Measurements from ENCODE around the gene NOSTRIN. TPM values are rescaled to one million over a fixed set of nuclear protein-coding genes. Genes with fewer than 3 reads are reported as not detected.

The NOSTRIN gene
- total RNA-seq, 1 experiment from 2014 or later = not detected

DNA sequence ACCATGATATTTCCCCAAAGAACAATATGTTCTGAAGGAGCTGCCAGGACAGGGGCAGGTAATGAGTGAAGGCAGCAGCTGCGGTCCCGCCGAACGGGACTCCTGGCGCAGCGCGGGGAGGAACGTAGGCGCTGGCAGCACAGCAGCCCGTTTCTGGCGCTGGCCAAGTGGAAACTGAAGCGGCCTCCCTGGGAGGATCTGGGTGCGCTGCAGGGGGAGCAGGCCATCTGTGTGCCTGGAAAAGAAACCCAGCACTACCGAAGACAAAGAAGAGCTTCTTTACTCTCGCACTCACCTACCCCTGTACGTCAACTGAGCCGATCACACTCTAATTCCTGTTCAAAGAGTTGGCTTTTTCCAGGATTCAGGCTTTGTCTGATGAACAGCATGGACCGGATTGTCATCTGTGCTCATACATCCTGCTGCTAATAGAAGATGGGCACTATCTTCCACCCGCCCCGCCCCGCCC is 110.5 kb downstream of the NOSTRIN start:
- Histone ChIP-seq H3K56ac (ENCODE audit: insufficient read length, low read depth, low read length) (no peak overlapping the region), H3K4ac (ENCODE audit: low read depth, low read length) (no peak overlapping the region), H3K27ac (ENCODE audit: insufficient read length, low read depth, low read length) (no peak overlapping the region), H3K79me1 (ENCODE audit: insufficient read depth, low read depth, low read length, poor library complexity, severe bottlenecking) (no peaks in the 10 kb centered on the region), H2AK5ac (ENCODE audit: insufficient read length, low read length) (no peak overlapping the region), H3K79me2 (ENCODE audit: insufficient read depth, low read length) (no peaks in the 10 kb centered on the region), H2AFZ (ENCODE audit: low read length) (no peak overlapping the region), H2BK5ac (ENCODE audit: insufficient read length, low read length) (no peak overlapping the region), H4K5ac (ENCODE audit: insufficient read length, low read depth, low read length) (no peak overlapping the region), H4K91ac (ENCODE audit: insufficient read length, low read depth, low read length) (no peak overlapping the region), H3K9ac (ENCODE audit: extremely low read depth, insufficient read length, low read length) (no peak overlapping the region), H3K23ac (ENCODE audit: insufficient read length, low read depth, low read length) (no peak overlapping the region), H4K20me1 (ENCODE audit: control insufficient read depth, insufficient read depth, insufficient read length) (no peaks in the 10 kb centered on the region), H2BK20ac (ENCODE audit: low read depth, low read length, poor library complexity, severe bottlenecking) (no peak overlapping the region), H3T11ph (ENCODE audit: low read length) (no peak overlapping the region), H2BK12ac (ENCODE audit: insufficient read length, low read depth, low read length) (no peak overlapping the region), H2BK15ac (ENCODE audit: low read depth, low read length) (no peak overlapping the region), H3K9me3 (ENCODE audit: control insufficient read depth, low read depth, low read length) (no peaks in the 10 kb centered on the region), H3K23me2 (ENCODE audit: insufficient read length, low read depth, low read length, poor library complexity, severe bottlenecking) (no peaks in the 10 kb centered on the region), H2BK120ac (ENCODE audit: low read depth, low read length, poor library complexity, severe bottlenecking) (no peak overlapping the region), H4K8ac (replicated peaks; ENCODE audit: insufficient read length, low read depth, low read length) (no peak overlapping the region), H3K18ac (ENCODE audit: insufficient read length, low read depth, low read length) (no peak overlapping the region), H3K4me1 (ENCODE audit: insufficient read depth, low read length) (peaks cover 17% of the 10 kb centered on the region), H3K14ac (ENCODE audit: insufficient read depth, low read length) (no peak overlapping the region), H3K27me3 (ENCODE audit: insufficient read depth, low read length) (no peaks in the 10 kb centered on the region; the same call in 1 of the 2 replicates), H3K4me2 (ENCODE audit: insufficient read depth, insufficient read length, low read length) (peak overlapping the region; percentile 39)
- no CpG with 5 or more reads among the region's 21 CpGs for WGBS (ENCODE audit: extremely low coverage, insufficient read length, low lambda C conversion rate)
- Mint-ChIP-seq H3K4me3 (peak overlapping the region in 1 of 2 experiments; percentile 21; a peak in 1 of 5 replicates), H3K27ac (no peak overlapping the region), H3K4me1 (peaks cover 55 to 58% of the 10 kb centered on the region in 2 experiments), H3K36me3 (ENCODE audit: insufficient read depth in 1 of 3, low read depth in 3 of 3) (peaks cover 0 to 11% (median 5%) of the 10 kb centered on the region in 3 experiments; a peak in 4 of 7 replicates), H3K27me3 (ENCODE audit: low read depth) (no peaks in the 10 kb centered on the region; the same call in 1 of the 2 replicates), H3K9me3 (peaks cover 7 to 9% of the 10 kb centered on the region in 2 experiments)
- DNase-seq = peak; percentile 64
- TF ChIP-seq, protein P1, sequence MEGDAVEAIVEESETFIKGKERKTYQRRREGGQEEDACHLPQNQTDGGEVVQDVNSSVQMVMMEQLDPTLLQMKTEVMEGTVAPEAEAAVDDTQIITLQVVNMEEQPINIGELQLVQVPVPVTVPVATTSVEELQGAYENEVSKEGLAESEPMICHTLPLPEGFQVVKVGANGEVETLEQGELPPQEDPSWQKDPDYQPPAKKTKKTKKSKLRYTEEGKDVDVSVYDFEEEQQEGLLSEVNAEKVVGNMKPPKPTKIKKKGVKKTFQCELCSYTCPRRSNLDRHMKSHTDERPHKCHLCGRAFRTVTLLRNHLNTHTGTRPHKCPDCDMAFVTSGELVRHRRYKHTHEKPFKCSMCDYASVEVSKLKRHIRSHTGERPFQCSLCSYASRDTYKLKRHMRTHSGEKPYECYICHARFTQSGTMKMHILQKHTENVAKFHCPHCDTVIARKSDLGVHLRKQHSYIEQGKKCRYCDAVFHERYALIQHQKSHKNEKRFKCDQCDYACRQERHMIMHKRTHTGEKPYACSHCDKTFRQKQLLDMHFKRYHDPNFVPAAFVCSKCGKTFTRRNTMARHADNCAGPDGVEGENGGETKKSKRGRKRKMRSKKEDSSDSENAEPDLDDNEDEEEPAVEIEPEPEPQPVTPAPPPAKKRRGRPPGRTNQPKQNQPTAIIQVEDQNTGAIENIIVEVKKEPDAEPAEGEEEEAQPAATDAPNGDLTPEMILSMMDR (conservative IDR thresholded peaks at IDR 0.05) = no peak

Data from H9 (cell line).